GM21723 (cell line): ENCODE data around the gene SMIM11.
"Not testable (repeated sequence)": the region's sequence is repeated elsewhere in the genome, so short reads cannot be mapped to it uniquely, and the experiment has no call there.

Experiments used
- ATAC-seq: cut with Tn5 transposase; IDR thresholded peaks from one replicate; pipeline ENCODE4 v1.9.1; 2021; ENCODE audit warnings: mild to moderate bottlenecking, moderate library complexity; ENCODE audit not compliant: unreplicated experiment

SMIM11 gene

GRCh38 chr21:34407294-34407693, 32.0 kb downstream of the SMIM11 start:
- not testable (repeated sequence) for ATAC-seq

- not testable (repeated sequence) for ATAC-seq
Measured at GRCh38 chr21:34417448-34418077, 42.3 kb downstream of the SMIM11 start.

GRCh38 chr21:34423805-34424204, 48.5 kb downstream of the SMIM11 start, which contains the start of gene SMIM34:
TSS of gene SMIM34 (minus strand) at chr21:34423951. CDS start at chr21:34423839, 112 bp downstream.
- ATAC-seq: not testable (repeated sequence)

GRCh38 chr21:34427339-34427738, 52.0 kb downstream of the SMIM11 start:
- not testable (repeated sequence) for ATAC-seq

GRCh38 chr21:34428441-34428840, 53.1 kb downstream of the SMIM11 start:
- ATAC-seq: not testable (repeated sequence)

- not testable (repeated sequence) for ATAC-seq
Measured at GRCh38 chr21:34429710-34430109, 54.4 kb downstream of the SMIM11 start.
